ENCODE results near the gene TNNT2. TPM values are rescaled to one million over a fixed set of nuclear protein-coding genes. Genes with fewer than 3 reads are reported as not detected.

Gene TNNT2
- total and polyA plus RNA-seq, 2 donors from 2014 or later: 2.1 to 117 TPM

DNA sequence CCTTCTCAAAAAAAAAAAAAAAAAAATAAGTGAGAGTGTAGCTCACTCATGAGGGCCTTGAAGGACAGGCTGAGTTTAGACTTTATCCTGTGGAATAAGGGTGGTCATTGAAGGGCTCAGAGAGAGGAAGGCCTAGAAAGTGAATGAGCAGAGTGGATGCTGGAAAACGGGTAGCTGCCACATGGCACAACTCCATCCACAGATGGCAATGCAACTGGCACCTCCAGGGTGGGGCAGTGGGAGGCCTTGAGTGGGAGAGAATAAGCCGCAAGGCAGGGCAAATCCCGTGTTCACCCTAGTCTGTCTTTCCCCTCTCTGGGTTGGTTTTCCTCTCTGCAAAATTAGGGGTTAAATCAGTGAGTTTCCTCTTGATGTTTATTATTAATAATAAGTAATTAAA, 41.0 kb upstream of the TNNT2 start:
- FAIRE-seq (no peak), DNase-seq (no peak)
- Histone ChIP-seq H3K9me3 (ENCODE audit: control insufficient read depth in 2 of 3, insufficient read depth in 1 of 3, low read length in 3 of 3) (no peaks in the 10 kb centered on the region), H3K4me1 (ENCODE audit: control insufficient read depth in 2 of 3, insufficient read depth in 2 of 3, low read depth in 1 of 3, low read length in 3 of 3) (no peaks in the 10 kb centered on the region), H3K9ac (ENCODE audit: low read length in 3 of 3) (no peak overlapping the region), H3K36me3 (ENCODE audit: control insufficient read depth in 2 of 3, insufficient read depth in 3 of 3, low read length in 3 of 3) (no peaks in the 10 kb centered on the region), H3K4me3 (ENCODE audit: low read length in 3 of 3) (no peak overlapping the region), H3K27ac (ENCODE audit: low read depth in 2 of 2, low read length in 2 of 2) (no peak overlapping the region), H3K27me3 (ENCODE audit: control insufficient read depth, insufficient read depth, low read length) (no peaks in the 10 kb centered on the region)
- intact Hi-C loops (cut with DNase I): no loop called here
- TF ChIP-seq, protein P1, sequence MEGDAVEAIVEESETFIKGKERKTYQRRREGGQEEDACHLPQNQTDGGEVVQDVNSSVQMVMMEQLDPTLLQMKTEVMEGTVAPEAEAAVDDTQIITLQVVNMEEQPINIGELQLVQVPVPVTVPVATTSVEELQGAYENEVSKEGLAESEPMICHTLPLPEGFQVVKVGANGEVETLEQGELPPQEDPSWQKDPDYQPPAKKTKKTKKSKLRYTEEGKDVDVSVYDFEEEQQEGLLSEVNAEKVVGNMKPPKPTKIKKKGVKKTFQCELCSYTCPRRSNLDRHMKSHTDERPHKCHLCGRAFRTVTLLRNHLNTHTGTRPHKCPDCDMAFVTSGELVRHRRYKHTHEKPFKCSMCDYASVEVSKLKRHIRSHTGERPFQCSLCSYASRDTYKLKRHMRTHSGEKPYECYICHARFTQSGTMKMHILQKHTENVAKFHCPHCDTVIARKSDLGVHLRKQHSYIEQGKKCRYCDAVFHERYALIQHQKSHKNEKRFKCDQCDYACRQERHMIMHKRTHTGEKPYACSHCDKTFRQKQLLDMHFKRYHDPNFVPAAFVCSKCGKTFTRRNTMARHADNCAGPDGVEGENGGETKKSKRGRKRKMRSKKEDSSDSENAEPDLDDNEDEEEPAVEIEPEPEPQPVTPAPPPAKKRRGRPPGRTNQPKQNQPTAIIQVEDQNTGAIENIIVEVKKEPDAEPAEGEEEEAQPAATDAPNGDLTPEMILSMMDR (IDR thresholded peaks at IDR 0.05; ENCODE audit: borderline replicate concordance, extremely low read depth, insufficient read depth): no peak

DNA sequence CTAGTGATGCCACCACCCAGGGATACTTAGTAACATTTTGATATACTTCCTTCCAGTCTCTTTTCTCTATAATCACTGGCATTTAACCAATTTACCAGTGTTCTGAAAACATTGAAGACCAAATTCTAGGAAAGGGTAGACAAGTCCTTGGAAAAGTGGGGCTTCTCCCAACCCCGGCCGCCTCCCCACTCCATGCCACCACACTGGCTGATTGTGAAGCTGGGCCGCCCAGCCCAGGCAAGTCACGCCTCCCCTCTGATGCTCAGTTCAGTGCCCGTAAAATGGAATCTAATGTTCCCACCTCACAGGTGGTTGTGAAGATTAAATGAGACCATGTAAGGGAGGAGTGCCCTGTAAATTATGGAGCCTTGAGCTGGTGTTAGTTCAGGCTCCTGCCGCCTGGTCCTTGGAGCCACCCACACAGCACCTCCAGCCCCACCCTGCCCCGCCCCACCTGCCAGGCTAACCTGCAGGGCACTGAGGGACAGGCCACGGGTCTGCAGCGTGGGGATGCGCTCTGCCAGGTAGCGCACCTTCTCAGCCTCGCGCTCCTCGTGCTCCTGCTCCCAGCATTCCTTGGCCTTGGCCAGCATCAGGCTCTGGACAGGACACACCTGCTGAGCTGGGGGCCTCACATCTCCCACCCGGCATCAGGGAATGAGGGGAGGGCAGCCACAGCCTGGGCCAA, 36.7 kb upstream of the TNNT2 start:
- no peaks in the 10 kb centered on the region for H3K9me3 ChIP-seq (ENCODE audit: control insufficient read depth in 2 of 3, insufficient read depth in 1 of 3, low read length in 3 of 3)
- intact Hi-C loops (cut with DNase I): no loop called here
- H3K4me3 ChIP-seq (ENCODE audit: low read length in 3 of 3): no peak overlapping the region
- peaks cover 0 to 3% (median 0%) of the 10 kb centered on the region in 3 donors for H3K36me3 ChIP-seq (ENCODE audit: control insufficient read depth in 2 of 3, insufficient read depth in 3 of 3, low read length in 3 of 3)
- no peak for DNase-seq
- TF ChIP-seq, protein P1 (IDR thresholded peaks at IDR 0.05; ENCODE audit: borderline replicate concordance, extremely low read depth, insufficient read depth): no peak
- FAIRE-seq: no peak
- H3K9ac ChIP-seq (ENCODE audit: low read length in 3 of 3): no peak overlapping the region
- H3K4me1 ChIP-seq (ENCODE audit: control insufficient read depth in 2 of 3, insufficient read depth in 2 of 3, low read depth in 1 of 3, low read length in 3 of 3): no peaks in the 10 kb centered on the region
- no peak overlapping the region for H3K27ac ChIP-seq (ENCODE audit: low read depth in 2 of 2, low read length in 2 of 2)
- no peaks in the 10 kb centered on the region for H3K27me3 ChIP-seq (ENCODE audit: control insufficient read depth, insufficient read depth, low read length)

DNA sequence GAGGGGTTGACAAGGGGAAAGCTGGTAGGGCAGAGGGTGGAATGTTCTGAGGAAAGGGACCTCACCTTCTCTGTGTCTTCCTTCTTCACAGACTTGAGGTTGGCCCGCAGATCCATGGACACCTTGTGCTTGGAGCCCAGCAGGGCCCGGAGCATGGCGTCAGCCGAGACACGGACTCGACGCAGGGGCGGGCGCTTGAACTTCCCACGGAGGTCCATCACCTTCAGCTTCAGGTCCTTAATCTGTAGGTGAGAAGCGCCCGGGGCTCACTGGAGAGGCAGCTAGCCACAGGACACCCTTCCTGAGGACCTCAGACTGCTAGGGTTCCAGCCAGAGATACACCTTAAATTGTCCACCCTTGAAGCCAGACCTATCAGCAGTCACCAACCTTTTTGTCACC, 33.8 kb upstream of the TNNT2 start:
- H3K27ac ChIP-seq (ENCODE audit: low read depth in 2 of 2, low read length in 2 of 2): no peak overlapping the region
- FAIRE-seq: no peak
- no peak overlapping the region for H3K4me3 ChIP-seq (ENCODE audit: low read length in 3 of 3)
- TF ChIP-seq, protein P1 (IDR thresholded peaks at IDR 0.05; ENCODE audit: borderline replicate concordance, extremely low read depth, insufficient read depth): no peak
- no peaks in the 10 kb centered on the region for H3K9me3 ChIP-seq (ENCODE audit: control insufficient read depth in 2 of 3, insufficient read depth in 1 of 3, low read length in 3 of 3)
- peaks cover 0 to 12% (median 10%) of the 10 kb centered on the region in 3 donors for H3K4me1 ChIP-seq (ENCODE audit: control insufficient read depth in 2 of 3, insufficient read depth in 2 of 3, low read depth in 1 of 3, low read length in 3 of 3)
- H3K36me3 ChIP-seq (ENCODE audit: control insufficient read depth in 2 of 3, insufficient read depth in 3 of 3, low read length in 3 of 3): peaks cover 0 to 3% (median 0%) of the 10 kb centered on the region in 3 donors
- intact Hi-C loops (cut with DNase I): no loop called here
- no peak for DNase-seq
- no peaks in the 10 kb centered on the region for H3K27me3 ChIP-seq (ENCODE audit: control insufficient read depth, insufficient read depth, low read length)
- no peak overlapping the region for H3K9ac ChIP-seq (ENCODE audit: low read length in 3 of 3)

Measured in kidney (tissue), 14 donors.